Activated T-cell treated with anti-CD3 and anti-CD28 coated beads for 24 hours (primary cell): ENCODE data around the gene APOB.

Experiments used
- DNase-seq: peaks from one replicate; pipeline ENCODE4 v3.0.0-alpha.2; 2020; ENCODE audit warnings: low read depth

APOB gene

GRCh38 chr2:21043744-21044532, at the start of gene APOB:
TSS of gene APOB (minus strand) at chr2:21044073. CDS start at chr2:21043945, 128 bp downstream.
- DNase-seq = no peak

GRCh38 chr2:21092308-21092869, 48.5 kb upstream of the APOB start:
- no peak for DNase-seq

- DNase-seq = no peak
These were observed 40.5 kb upstream of the APOB start for GRCh38 chr2:21084401-21084800.

- DNase-seq = no peak
These were observed 39.6 kb upstream of the APOB start for GRCh38 chr2:21083482-21083881.

- DNase-seq = no peak
These were observed 34.4 kb upstream of the APOB start for GRCh38 chr2:21078296-21078695.

GRCh38 chr2:21072477-21073242, 28.8 kb upstream of the APOB start:
- no peak for DNase-seq

GRCh38 chr2:21070341-21071257, 26.7 kb upstream of the APOB start:
- DNase-seq = no peak

GRCh38 chr2:21069746-21070340, 26.0 kb upstream of the APOB start:
- no peak for DNase-seq

GRCh38 chr2:21067859-21068537, 24.1 kb upstream of the APOB start:
- DNase-seq = no peak

- no peak for DNase-seq
These were observed 23.3 kb upstream of the APOB start for GRCh38 chr2:21067125-21067524.

- no peak for DNase-seq
These were observed 16.2 kb upstream of the APOB start for GRCh38 chr2:21059885-21060610.

GRCh38 chr2:21057097-21057496, 13.2 kb upstream of the APOB start:
- DNase-seq = no peak

GRCh38 chr2:21055879-21056790, 12.3 kb upstream of the APOB start:
- DNase-seq = no peak

GRCh38 chr2:21055451-21055850, 11.6 kb upstream of the APOB start:
- no peak for DNase-seq

- DNase-seq = no peak
These were observed 10.1 kb upstream of the APOB start for GRCh38 chr2:21054011-21054410.

- no peak for DNase-seq
These were observed 8.2 kb upstream of the APOB start for GRCh38 chr2:21052044-21052443.

- DNase-seq = no peak
These were observed 6.3 kb upstream of the APOB start for GRCh38 chr2:21050164-21050563.

GRCh38 chr2:21047141-21048009, 3.5 kb upstream of the APOB start:
- DNase-seq = no peak
